HG03025 (cell line): ENCODE data around the gene CYB561D1.
"Not testable (repeated sequence)": the region's sequence is repeated elsewhere in the genome, so short reads cannot be mapped to it uniquely, and the experiment has no call there.

ENCODE experiments used
- ATAC-seq: cut with Tn5 transposase; IDR thresholded peaks from one replicate; pipeline ENCODE4 v1.9.1; 2021; ENCODE audit warnings: mild to moderate bottlenecking, moderate library complexity; ENCODE audit not compliant: unreplicated experiment, low FRiP score

CYB561D1 gene

DNA sequence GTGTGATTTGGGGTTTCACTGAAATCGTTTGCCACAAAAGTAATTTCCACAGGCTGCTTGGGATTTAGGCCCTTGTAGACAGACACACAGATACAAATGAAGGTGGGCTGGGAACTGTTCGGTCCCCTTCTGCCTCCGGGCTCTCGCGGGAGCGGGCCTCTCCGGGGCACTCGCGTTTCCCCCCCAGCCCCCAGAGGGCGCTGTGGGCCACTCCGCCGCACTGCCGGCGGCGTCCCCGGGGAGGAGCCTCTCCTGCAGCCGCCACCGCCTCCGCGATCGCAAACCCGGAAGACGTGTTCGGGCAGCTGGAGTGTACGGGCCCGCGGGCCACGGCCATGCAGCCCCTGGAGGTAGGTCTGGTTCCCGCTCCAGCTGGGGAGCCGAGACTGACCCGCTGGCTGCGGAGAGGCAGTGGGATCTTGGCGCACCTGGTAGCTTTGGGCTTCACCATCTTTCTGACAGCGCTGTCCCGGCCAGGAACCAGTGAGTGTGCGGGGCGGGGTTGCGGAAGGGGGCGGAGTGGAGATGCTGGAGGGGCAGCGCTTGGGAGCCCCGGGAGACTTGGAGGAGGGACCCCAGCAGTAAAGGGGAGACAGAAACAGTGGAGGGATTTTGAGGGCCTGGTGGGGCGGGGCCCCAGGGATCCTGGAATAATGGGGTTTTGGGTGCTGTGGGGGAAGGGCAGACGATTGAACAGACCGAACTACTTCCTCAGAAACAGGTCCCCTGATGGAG lies at the start of gene CYB561D1:
Gene CYB561D1, plus strand, starts transcription at position 290 of the 735 bp plus-strand sequence. Its CDS starts 46 bp downstream, at position 336.
- peak; percentile 78 for ATAC-seq

DNA sequence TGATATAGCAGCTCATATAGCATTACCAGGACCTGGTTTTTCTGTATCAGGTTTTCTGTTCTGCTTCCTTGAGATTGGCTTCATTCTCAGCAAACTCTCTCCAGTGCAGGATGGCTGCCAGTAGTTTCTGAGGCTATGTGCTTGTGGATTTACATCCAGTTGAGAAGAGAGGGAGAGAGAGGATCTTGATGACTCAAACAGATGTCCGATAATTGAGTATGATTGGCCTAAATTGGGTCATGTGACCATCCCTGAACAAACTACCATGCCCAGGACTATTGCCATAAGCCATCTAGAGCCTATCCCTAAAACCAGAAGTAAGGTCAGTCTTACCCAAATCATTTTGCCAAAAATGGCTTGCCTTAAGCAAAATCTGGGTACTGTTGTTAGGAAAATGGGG lies 49.5 kb upstream of the CYB561D1 start:
- no peak for ATAC-seq

DNA sequence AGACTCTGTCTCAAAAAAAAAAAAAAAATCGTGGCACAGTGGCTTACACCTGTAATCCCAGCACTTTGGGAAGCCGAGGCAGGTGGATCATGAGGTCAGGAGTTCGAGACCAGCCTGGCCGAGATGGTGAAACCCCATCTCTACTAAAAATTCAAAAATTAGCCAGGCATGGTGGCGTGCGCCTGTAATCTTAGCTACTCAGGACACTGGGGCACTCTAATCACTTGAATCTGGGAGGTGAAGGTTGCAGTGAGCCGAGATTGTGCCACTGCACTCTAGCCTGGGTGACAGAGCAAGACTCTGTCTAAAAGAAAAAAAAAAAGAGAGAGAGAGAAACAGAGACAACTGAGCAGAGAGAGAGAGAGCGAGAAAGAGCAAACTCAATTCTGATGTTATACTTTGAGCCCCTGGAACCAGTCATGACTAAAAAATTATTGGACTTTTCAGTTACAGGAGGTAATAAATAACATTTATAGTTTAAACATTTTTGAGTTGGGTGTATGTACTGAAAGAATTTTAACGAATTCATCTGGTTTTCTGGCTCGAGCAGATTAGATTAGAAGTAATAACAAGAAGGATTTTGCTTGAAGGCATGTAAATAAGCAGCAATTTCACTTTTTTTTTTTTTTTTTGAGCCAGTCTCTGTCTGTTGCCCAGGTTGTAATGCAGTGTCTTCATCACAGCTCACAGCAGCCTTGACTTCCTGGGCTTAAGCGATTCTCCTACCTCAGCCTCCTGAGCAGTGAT lies 47.8 kb upstream of the CYB561D1 start:
- not testable (repeated sequence) for ATAC-seq

DNA sequence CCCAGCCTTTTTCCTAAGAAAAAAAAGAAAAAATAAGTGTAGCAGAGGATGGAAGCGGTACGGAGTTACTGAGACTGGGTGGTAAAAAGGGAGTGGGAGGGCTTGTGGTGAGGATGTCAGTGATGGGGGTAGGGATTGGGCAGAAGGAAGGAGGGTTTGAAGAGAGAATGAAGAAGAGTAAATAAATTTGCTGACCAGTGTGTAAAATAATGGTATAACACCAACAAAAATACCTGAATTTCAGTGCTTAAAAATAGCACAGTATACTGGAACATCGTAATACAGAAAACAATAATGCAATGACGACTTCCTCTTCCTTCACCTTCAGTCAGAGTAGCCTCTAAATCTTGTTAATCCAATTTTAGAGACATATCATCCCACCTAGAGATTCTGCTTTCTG lies 46.4 kb upstream of the CYB561D1 start:
- ATAC-seq: no peak

GRCh38 chr1:109454497-109455133 lies 39.3 kb upstream of the CYB561D1 start:
- ATAC-seq: no peak

DNA sequence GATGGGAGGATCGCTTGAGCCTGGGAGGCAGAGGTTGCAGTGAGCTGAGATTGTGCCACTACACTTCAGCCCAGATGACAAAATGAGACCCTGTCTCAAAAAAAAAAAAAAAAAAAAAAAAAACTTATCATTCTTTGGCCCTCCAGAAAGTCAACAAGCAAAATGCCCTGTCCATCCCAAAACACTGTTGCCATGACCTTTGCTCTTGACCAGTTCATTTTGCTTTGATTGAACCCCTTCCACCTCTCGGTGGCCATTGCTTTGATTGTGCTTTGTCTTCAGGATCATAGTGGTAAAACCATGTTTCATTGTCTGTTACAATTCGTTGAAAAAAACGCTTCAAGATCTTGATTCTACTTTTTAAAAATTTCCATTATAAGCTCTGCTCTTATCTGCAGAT lies 36.1 kb upstream of the CYB561D1 start:
- no peak for ATAC-seq

- no peak for ATAC-seq
These were observed 27.8 kb upstream of the CYB561D1 start for GRCh38 chr1:109466125-109466451.

DNA sequence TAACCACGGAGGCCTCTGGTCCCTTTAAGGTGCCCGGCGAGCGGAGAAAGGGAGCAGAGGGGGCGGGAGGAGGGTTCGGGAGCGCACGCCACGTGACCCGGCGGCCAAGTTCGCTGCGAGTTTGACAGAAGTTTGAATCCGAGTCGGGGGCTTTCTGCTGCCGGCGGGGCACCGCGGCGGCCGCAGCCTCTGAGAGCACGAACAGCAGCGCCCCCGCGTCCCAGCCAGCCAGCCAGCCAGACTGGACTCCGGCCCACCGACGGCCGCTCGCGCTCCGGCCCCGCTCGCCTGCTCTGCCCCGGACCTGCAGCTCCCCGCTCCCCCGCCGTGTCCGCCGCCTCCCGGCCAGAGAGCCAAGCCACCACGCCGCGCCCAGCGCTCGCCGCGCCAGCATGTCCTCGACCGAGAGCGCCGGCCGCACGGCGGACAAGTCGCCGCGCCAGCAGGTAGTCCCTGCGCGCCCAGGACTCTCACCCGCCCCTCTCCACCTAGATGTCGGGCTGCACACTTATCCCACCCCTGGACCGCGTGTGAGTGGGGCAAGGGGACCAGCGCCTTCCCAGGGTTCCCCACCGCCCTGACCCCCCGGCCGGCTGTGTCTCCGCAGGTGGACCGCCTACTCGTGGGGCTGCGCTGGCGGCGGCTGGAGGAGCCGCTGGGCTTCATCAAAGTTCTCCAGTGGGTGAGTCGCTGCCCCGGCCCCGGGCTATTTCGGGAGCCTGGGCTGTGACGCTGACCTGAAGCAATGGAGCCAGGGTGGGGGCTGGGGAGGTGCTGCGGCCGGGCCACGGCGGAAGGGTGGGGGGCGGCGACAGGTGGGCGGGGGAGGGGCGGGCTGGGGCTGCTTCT lies 27.2 kb upstream of the CYB561D1 start, which contains the start of gene SYPL2:
Gene SYPL2, plus strand, starts transcription at position 95 of the 849 bp plus-strand sequence. Its CDS starts 298 bp downstream, at position 393.
- ATAC-seq: no peak

GRCh38 chr1:109467301-109467777 lies 26.6 kb upstream of the CYB561D1 start:
- ATAC-seq: no peak

DNA sequence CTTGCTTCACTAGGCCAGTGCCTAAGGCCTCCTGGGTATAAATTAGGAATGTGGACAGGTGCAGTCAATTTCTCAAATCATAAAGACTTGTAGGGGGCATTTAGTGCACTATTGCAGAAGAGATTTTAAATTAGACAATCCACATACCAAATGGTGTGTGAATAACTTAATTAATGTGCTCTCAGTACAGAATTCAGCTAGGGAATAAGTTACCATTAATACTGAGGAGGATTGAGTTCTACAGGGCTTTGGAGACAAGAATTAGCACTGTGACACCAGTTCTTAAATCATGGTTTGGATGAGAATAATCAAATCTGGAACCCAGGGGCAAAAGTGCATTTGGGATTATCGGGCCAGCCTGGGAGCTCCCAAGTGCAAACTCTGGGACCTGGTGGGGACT lies 25.8 kb upstream of the CYB561D1 start:
- no peak for ATAC-seq

- no peak for ATAC-seq
These were observed 25.0 kb upstream of the CYB561D1 start for GRCh38 chr1:109468903-109469302.

GRCh38 chr1:109470245-109470644 lies 23.6 kb upstream of the CYB561D1 start:
- ATAC-seq: no peak

DNA sequence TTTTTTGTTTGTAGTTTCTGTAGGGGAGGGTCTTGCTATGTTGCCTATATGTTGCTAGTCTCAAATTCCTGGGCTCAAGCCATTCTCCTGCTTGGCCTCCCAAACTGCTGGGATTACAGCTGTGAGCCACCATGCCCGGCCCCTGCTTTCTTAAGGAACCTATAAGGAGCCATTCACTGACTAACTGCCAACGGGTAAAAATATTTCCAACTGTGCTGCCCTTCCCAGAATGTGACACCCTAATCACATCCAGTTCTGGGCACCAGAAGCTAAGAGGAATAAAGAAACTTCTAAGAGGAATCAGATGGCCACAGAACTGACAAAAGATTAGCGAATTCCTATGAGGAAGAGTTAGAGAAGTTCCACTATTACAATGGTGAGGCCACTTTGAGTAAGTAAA lies 21.1 kb upstream of the CYB561D1 start:
- ATAC-seq: no peak

DNA sequence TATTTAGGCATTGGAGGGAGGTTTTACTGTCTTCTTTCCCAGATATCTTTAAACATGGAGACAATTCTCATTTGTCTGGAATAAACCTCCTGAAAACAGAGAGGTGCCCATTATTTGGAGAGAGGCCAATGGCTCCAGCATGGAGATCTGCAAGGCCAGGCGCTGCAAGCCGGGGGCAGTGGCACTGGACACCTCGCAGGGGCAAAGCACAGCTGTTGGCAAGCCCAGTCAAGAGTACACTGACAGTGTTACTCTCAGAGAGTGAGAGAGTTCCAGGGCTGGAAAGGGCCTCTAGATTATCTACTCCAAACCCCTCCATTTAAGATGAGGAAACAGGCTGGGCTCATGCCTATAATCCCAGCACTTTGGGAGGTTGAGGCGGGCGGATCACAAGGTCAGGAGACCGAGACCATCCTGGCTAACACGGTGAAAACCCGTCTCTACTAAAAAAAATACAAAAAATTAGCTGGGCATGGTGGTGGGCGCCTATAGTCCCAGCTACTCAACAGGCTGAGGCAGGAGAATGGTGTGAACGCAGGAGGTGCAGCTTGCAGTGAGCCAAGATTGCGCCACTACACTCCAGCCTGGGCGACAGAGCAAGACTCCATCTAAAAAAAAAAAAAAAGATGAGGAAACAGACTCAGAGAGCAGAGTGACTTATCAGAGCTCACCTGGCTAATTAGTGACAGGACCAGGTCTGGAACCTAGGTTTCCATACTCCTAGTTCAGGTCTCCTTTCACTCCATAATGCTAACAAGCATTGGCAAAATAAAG lies 20.4 kb upstream of the CYB561D1 start:
- ATAC-seq: not testable (repeated sequence)

- no peak for ATAC-seq
These were observed 19.2 kb upstream of the CYB561D1 start for GRCh38 chr1:109474697-109475096.

GRCh38 chr1:109475261-109475660 lies 18.6 kb upstream of the CYB561D1 start:
- ATAC-seq: no peak

DNA sequence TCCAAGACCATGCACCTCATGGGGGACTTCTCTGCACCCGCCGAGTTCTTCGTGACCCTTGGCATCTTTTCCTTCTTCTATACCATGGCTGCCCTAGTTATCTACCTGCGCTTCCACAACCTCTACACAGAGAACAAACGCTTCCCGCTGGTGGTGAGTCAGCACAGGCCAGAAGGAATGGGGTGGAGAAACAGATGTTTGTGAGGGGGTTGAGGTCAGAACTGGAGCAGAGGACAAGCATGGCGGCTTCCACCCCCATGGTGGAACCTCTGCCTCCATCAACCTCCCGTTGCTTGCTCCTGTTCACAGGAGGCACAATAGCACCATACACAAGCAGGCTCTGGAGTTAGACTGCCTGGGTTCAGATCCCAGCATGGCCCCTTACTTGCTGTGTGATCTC lies 17.1 kb upstream of the CYB561D1 start:
- no peak for ATAC-seq

DNA sequence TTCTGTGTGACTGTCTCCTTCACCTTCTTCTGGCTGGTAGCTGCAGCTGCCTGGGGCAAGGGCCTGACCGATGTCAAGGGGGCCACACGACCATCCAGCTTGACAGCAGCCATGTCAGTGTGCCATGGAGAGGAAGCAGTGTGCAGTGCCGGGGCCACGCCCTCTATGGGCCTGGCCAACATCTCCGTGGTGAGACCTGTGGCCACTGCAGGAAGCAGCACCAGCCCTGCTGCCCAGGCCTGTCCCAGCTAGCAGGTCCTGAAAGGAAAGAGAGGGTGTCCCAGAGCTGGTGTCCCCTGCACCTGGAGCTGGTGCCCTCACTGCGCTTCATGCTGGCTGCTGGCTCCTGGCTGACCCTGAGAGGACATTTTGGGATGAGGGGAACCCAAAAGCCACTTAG lies 16.1 kb upstream of the CYB561D1 start:
- ATAC-seq: no peak

DNA sequence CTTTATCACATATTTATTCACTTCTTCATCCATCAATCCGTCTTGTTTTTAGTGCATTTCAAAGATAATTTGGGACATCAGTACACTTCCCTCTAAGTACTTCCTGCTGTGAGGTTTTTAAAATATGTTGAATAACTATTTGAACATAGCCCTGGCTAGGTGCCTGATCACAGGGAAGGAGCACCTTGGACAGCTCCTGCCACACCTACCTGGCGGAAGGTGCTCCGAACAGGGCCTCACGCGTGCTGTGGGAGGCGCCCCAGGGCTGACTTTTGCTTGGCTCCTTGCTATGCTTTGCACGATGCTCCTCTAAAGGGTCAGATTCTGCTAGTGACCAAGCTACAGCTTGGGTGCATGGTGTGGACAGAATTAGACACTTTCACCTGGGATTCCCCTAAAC lies 15.1 kb upstream of the CYB561D1 start:
- no peak for ATAC-seq

DNA sequence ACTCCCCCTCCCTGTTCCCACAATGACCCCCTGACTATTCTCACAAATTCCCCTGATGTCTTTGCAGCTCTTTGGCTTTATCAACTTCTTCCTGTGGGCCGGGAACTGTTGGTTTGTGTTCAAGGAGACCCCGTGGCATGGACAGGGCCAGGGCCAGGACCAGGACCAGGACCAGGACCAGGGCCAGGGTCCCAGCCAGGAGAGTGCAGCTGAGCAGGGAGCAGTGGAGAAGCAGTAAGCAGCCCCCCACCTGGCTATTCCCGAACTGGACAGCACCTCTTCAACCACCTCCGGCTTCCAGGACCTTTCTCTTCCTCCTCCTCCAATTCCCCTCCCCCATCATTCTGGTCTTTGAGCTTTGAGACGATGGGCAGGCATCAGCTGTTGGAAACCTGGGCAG lies 14.6 kb upstream of the CYB561D1 start:
- no peak for ATAC-seq
